GM21717 (cell line): ENCODE data around the gene GNAS.
"Not testable (repeated sequence)": the region's sequence is repeated elsewhere in the genome, so short reads cannot be mapped to it uniquely, and the experiment has no call there.

Source experiments
- ATAC-seq: cut with Tn5 transposase; IDR thresholded peaks from one replicate; pipeline ENCODE4 v1.9.1; 2021; ENCODE audit warnings: mild to moderate bottlenecking, moderate library complexity; ENCODE audit not compliant: unreplicated experiment

Gene GNAS

GRCh38 chr20:58921564-58921963 is 69.0 kb downstream of the GNAS start:
- ATAC-seq: no peak

GRCh38 chr20:58922036-58922435 is 69.5 kb downstream of the GNAS start:
- no peak for ATAC-seq

- ATAC-seq: no peak
Observed at GRCh38 chr20:58923117-58923712, 70.7 kb downstream of the GNAS start.

- no peak for ATAC-seq
Observed at GRCh38 chr20:58926802-58927489, 74.4 kb downstream of the GNAS start.

GRCh38 chr20:58927490-58928061 is 75.1 kb downstream of the GNAS start:
- no peak for ATAC-seq

- ATAC-seq: no peak
Observed at GRCh38 chr20:58930496-58930895, 78.0 kb downstream of the GNAS start.

- ATAC-seq: no peak
Observed at GRCh38 chr20:58932170-58932569, 79.7 kb downstream of the GNAS start.

- ATAC-seq: no peak
Observed at GRCh38 chr20:58938078-58938477, 85.6 kb downstream of the GNAS start.

GRCh38 chr20:58938541-58938940 is 86.0 kb downstream of the GNAS start:
- ATAC-seq: no peak

- no peak for ATAC-seq
Observed at GRCh38 chr20:58941471-58941870, 89.0 kb downstream of the GNAS start.

GRCh38 chr20:58942549-58942948 is 90.0 kb downstream of the GNAS start:
- no peak for ATAC-seq

- ATAC-seq: no peak
Observed at GRCh38 chr20:58944610-58945009, 92.1 kb downstream of the GNAS start.

GRCh38 chr20:58945965-58946631 is 93.6 kb downstream of the GNAS start:
- no peak for ATAC-seq

GRCh38 chr20:58947797-58948388 is 95.4 kb downstream of the GNAS start:
- ATAC-seq: not testable (repeated sequence)

- ATAC-seq: no peak
Observed at GRCh38 chr20:58950603-58951002, 98.1 kb downstream of the GNAS start.

GRCh38 chr20:58953050-58953449 is 100.5 kb downstream of the GNAS start:
- no peak for ATAC-seq

- no peak for ATAC-seq
Observed at GRCh38 chr20:58956078-58956477, 103.6 kb downstream of the GNAS start.

GRCh38 chr20:58959652-58960051 is 107.1 kb downstream of the GNAS start:
- ATAC-seq: no peak
